Left forelimb (tissue), 1 donor: ENCODE data around the gene TLX3.
"Not testable (repeated sequence)": the region's sequence is repeated elsewhere in the genome, so short reads cannot be mapped to it uniquely, and the experiment has no call there.

Experiments
- DNase-seq: peaks from one replicate; pipeline ENCODE4 v3.0.0-alpha.2; 2018; ENCODE audit warnings: low spot score

Gene TLX3

GRCh38 chr5:171323806-171324632 is 15.0 kb downstream of the TLX3 start:
- no peak for DNase-seq

- no peak for DNase-seq
These were observed 21.0 kb downstream of the TLX3 start for GRCh38 chr5:171330021-171330420.

GRCh38 chr5:171335616-171336015 is 26.6 kb downstream of the TLX3 start:
- no peak for DNase-seq

- DNase-seq, result no peak
These were observed 27.6 kb downstream of the TLX3 start for GRCh38 chr5:171336521-171337209.

- no peak for DNase-seq
These were observed 28.1 kb downstream of the TLX3 start for GRCh38 chr5:171337210-171337569.

- DNase-seq, result no peak
These were observed 31.0 kb downstream of the TLX3 start for GRCh38 chr5:171340042-171340441.

GRCh38 chr5:171340491-171340890 is 31.4 kb downstream of the TLX3 start:
- DNase-seq, result no peak

GRCh38 chr5:171342362-171343111 is 33.5 kb downstream of the TLX3 start:
- no peak for DNase-seq

- DNase-seq, result no peak
These were observed 36.0 kb downstream of the TLX3 start for GRCh38 chr5:171344936-171345608.

GRCh38 chr5:171351536-171352073 is 42.6 kb downstream of the TLX3 start:
- no peak for DNase-seq

GRCh38 chr5:171355302-171355724 is 46.3 kb downstream of the TLX3 start:
- no peak for DNase-seq

- DNase-seq, result no peak
These were observed 48.8 kb downstream of the TLX3 start for GRCh38 chr5:171357843-171358242.

- DNase-seq, result not testable (repeated sequence)
These were observed 52.1 kb downstream of the TLX3 start for GRCh38 chr5:171361151-171361550.
